GM12878 (cell line): ENCODE measurements around the gene SV2B. TPM values are rescaled to one million over a fixed set of nuclear protein-coding genes. Genes with fewer than 3 reads are reported as not detected.

Experiments
- ATAC-seq: fragments of 200-7000 bp; cut with Tn5 transposase; 3 replicates; pipeline ENCODE4 v1.9.1; 2020; ENCODE audit warnings: mild to moderate bottlenecking, moderate library complexity
- BruUV-seq: library from RNA; stranded (reverse); fragments of 400-500 nt; replicated peaks from 2 replicates; lab custom pipeline; 2021; lab: Mats Ljungman, UMichigan
- CTCF ChIA-PET: fragments of 300-600 bp; sonication (Branson Sonifier 250); formaldehyde crosslinking; extraction: SDS; loops from one replicate; lab custom pipeline; 2021; ENCODE audit warnings: inconsistent platforms; lab: Yijun Ruan, JAX
- POLR2A ChIA-PET: fragments of 350-600 bp; formaldehyde crosslinking; extraction: SDS; loops from one replicate; lab custom pipeline; 2021; ENCODE audit warnings: inconsistent platforms; lab: Charles Lee
- RAD21 ChIA-PET: fragments of 300-600 bp; sonication (Branson Sonifier 250); formaldehyde crosslinking; loops from one replicate; lab custom pipeline; 2023; ENCODE audit warnings: antibody characterized with exemption; ENCODE audit not compliant: unreplicated experiment; lab: Charles Lee
- SMC1A ChIA-PET: fragments of 300-600 bp; sonication (Branson Sonifier 250); formaldehyde crosslinking; loops from one replicate; lab custom pipeline; 2023; ENCODE audit not compliant: unreplicated experiment, uncharacterized antibody; lab: Charles Lee
- DNase-seq: peaks from one replicate; pipeline ENCODE4 v3.0.0-alpha.2; 2011; ENCODE audit warnings: low read depth, low spot score
- FAIRE-seq: peaks from 3 replicates; lab custom pipeline; 2011; peaks lifted over from hg19 to GRCh38; lab: Jason Lieb, UNC
- H2AFZ ChIP-seq: 2 replicates; pipeline ENCODE4 v1.6.0; 2011; ENCODE audit warnings: low read depth, low read length, control low read depth; ENCODE audit not compliant: control insufficient read depth
- H3K27ac ChIP-seq: 2 replicates; pipeline ENCODE4 v1.5.1; 2011; ENCODE audit warnings: control low read depth; ENCODE audit not compliant: control insufficient read depth, insufficient read depth
- H3K27me3 ChIP-seq, 2 experiments: replicated peaks in 1 of 2; 2 replicates each; pipeline versions ENCODE4 v1.6.0 to v1.6.1; 2011; ENCODE audit warnings: low read length in 1 of 2; ENCODE audit not compliant: control insufficient read depth in 2 of 2, insufficient read depth in 2 of 2
- H3K36me3 ChIP-seq, 2 experiments: 2 replicates each; pipeline ENCODE4 v1.5.1; 2011; ENCODE audit warnings: low read length in 1 of 2; ENCODE audit not compliant: control insufficient read depth in 2 of 2, insufficient read depth in 2 of 2
- H3K4me1 ChIP-seq: 2 replicates; pipeline ENCODE4 v1.6.1; 2011; ENCODE audit warnings: mild to moderate bottlenecking, low read length, moderate library complexity, mixed read lengths; ENCODE audit not compliant: control insufficient read depth, insufficient read depth
- H3K4me2 ChIP-seq: 2 replicates; pipeline ENCODE4 v1.6.0; 2011; ENCODE audit warnings: control low read depth; ENCODE audit not compliant: control insufficient read depth, insufficient read depth
- H3K4me3 ChIP-seq: fragments of 200-600 bp; sonication (generic); 2 replicates; pipeline ENCODE4 v1.5.1; 2016
- H3K79me2 ChIP-seq: 2 replicates; pipeline ENCODE4 v1.6.0; 2011; ENCODE audit warnings: low read length; ENCODE audit not compliant: control insufficient read depth, insufficient read depth
- H3K9ac ChIP-seq: 2 replicates; pipeline ENCODE4 v1.8.0; 2011; ENCODE audit warnings: low read length, control low read depth, mixed read lengths; ENCODE audit not compliant: control insufficient read depth, insufficient read depth
- H3K9me3 ChIP-seq: replicated peaks from 3 replicates; pipeline ENCODE4 v1.5.1; 2011; ENCODE audit warnings: mild to moderate bottlenecking, low read length; ENCODE audit not compliant: control insufficient read depth, insufficient read depth
- H4K20me1 ChIP-seq: 2 replicates; pipeline ENCODE4 v1.6.0; 2011; ENCODE audit not compliant: control insufficient read depth, insufficient read depth
- BCL11A ChIP-seq: IDR thresholded peaks from 2 replicates; pipeline ENCODE4 v1.6.1; 2011; ENCODE audit warnings: low read depth, low read length
- CBX5 ChIP-seq: sonication (generic); IDR thresholded peaks from 2 replicates; pipeline ENCODE4 v1.6.1; 2016; ENCODE audit warnings: low read depth, moderate library complexity, mild to moderate bottlenecking, inconsistent platforms
- CUX1 ChIP-seq: IDR thresholded peaks from 2 replicates; pipeline ENCODE4 v1.6.1; 2012; ENCODE audit warnings: improper control_type of control experiment, low read depth, low read length; ENCODE audit not compliant: insufficient replicate concordance
- MEF2A ChIP-seq: IDR thresholded peaks from 2 replicates; pipeline ENCODE4 v1.6.1; 2011; ENCODE audit warnings: low read depth, mild to moderate bottlenecking, low read length, moderate library complexity; ENCODE audit not compliant: insufficient read depth
- REST ChIP-seq: IDR thresholded peaks from 2 replicates; pipeline ENCODE4 v1.6.1; 2012; ENCODE audit warnings: mild to moderate bottlenecking, low read depth, low read length
- SUPT20H ChIP-seq: IDR thresholded peaks from 2 replicates; pipeline ENCODE4 v1.6.1; 2011; ENCODE audit warnings: low read depth, mild to moderate bottlenecking, low read length, moderate library complexity, borderline replicate concordance; ENCODE audit not compliant: control insufficient read depth
- TCF7 ChIP-seq: IDR thresholded peaks from 2 replicates; pipeline ENCODE4 v1.6.1; 2014; ENCODE audit warnings: antibody characterized with exemption, borderline replicate concordance
- ZNF384 ChIP-seq: IDR thresholded peaks from 2 replicates; pipeline ENCODE4 v1.6.1; 2012; ENCODE audit warnings: low read depth, mild to moderate bottlenecking, low read length, improper control_type of control experiment, borderline replicate concordance
- WGBS: methylation state at CpG from one replicate; pipeline ENCODE4 v1.1.6; 2016; ENCODE audit warnings: low lambda C conversion rate; ENCODE audit not compliant: insufficient replicate concordance, insufficient coverage; ENCODE audit errors: missing lambda C conversion rate; 5-methylcytosine and 5-hydroxymethylcytosine counted together
- in situ Hi-C: fragments of 300-500 bp; cut with MboI; formaldehyde crosslinking; loops from 9 replicates; pipeline ENCODE4 v1.14.3; 2018; ENCODE audit warnings: mixed read lengths
- intact Hi-C: fragments of 100-400 bp; cut with micrococcal nuclease; formaldehyde crosslinking; loops from one replicate; pipeline ENCODE4 v1.14.2; 2022; ENCODE audit not compliant: unreplicated experiment
- polyA plus RNA-seq, 11 experiments: library from polyadenylated mRNA; depleted of rRNA in 4 of 11; unstranded in 6 of 11; stranded (reverse) in 5 of 11; fragments of >200 nt; fragmentation: Nextera tagmentation in 4 of 11; fragmentation: Illumina TruSeq in 1 of 11; extraction: Ambion mirVana in 4 of 11; extraction: Trizol in 1 of 11; gene quantifications; 1 replicate in 1 of 11; 2 replicates in 10 of 11; pipeline versions ENCODE4 v1.2.1 to v1.2.3, GENCODE V29; 2011 to 2016; ENCODE audit warnings: inconsistent platforms in 2 of 11, missing spikeins in 2 of 11, low read depth in 1 of 11
- total RNA-seq, 4 experiments: library from RNA; depleted of rRNA in 3 of 4; stranded (reverse); fragments of >200 nt in 3 of 4; fragmentation: Illumina TruSeq in 1 of 4; extraction: Trizol in 1 of 4; gene quantifications; 2 replicates each; pipeline versions ENCODE4 v1.2.1 to v1.2.3, GENCODE V29; 2013 to 2021
- TF ChIP-seq, protein P1 (sequence below): fragments of 450-650 bp; IDR thresholded peaks from 2 replicates; pipeline ENCODE4 v1.6.1; 2014; ENCODE audit warnings: mild to moderate bottlenecking

Gene SV2B
- total and polyA plus RNA-seq, 10 of the 15 experiments (the other 5 are each of a cell fraction or from before 2014, with no cell fraction given) = 0.03 to 1.7 (median 1.3) TPM

DNA sequence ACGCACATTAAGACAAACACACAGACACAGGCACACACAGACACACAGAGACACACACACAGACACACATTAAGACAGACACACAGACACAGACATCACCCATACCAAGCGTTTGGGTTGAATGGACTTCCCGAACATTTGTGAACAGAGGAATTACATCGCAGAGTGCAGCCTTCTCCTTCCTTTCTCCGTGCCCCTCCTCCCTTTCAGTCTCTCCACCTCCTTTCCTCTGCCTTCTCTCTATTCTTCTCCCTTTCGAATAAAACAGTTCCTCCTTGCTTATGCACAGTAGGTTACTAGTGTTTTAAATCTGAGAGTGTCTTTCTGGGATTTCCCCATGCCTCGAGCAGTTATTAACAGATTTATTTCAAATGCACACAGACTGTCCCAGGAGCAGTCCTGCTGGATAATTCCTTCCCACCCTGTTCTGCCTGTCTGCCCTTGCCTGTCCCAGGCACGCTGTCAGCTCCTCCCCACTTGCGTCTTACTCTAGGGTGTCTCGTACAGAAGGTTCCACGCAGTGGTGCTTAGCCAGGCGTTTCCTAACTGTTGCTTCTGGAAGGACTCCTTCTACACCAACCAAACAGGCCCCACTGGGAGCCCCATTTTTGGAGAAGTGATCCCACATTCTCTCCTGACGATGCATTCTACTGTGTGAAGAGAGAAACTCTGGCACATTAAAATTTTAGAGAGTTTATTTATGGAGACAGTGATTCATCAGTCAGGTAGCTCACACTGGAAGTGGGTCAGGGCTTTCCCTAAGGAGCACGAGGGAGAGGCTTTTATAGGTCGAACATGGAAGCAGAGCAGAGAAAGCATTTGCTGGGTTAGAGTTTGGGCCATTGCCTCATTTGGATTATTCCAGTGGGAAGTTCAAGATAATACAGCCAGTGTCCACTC is 163.8 kb downstream of the SV2B start (continued):
- no peak for TF ChIP-seq REST
- no peak for TF ChIP-seq SUPT20H
- no peak for TF ChIP-seq BCL11A

GRCh38 chr15:91264651-91265351 is 164.7 kb downstream of the SV2B start:
- H3K27ac ChIP-seq = no peak overlapping the region
- H4K20me1 ChIP-seq = no peaks in the 10 kb centered on the region
- DNase-seq = no peak
- ATAC-seq = no peak
- POLR2A ChIA-PET = no interaction called here
- H3K36me3 ChIP-seq = no peaks in the 10 kb centered on the region
- peaks cover 0 to 3% of the 10 kb centered on the region in 2 experiments; a peak in 3 of 4 replicates for H3K27me3 ChIP-seq
- no peaks in the 10 kb centered on the region for H3K79me2 ChIP-seq
- SMC1A ChIA-PET = interaction anchor here (0.9 kb wide), 1 partner anchor 18 kb away, joined by 3 read pairs; no protein-coding TSS in a partner anchor
- H3K4me3 ChIP-seq = no peak overlapping the region
- no peaks in the 10 kb centered on the region for H3K4me1 ChIP-seq
- H3K9me3 ChIP-seq = no peaks in the 10 kb centered on the region
- no peak for FAIRE-seq
- RAD21 ChIA-PET = no interaction called here
- BruUV-seq = no TSS peak
- no peak overlapping the region for H3K4me2 ChIP-seq
- 41% methylated on average over 11 of the region's 11 CpGs for WGBS
- in situ Hi-C loops = no loop called here
- H2AFZ ChIP-seq = no peak overlapping the region
- CTCF ChIA-PET = interaction anchor here (0.7 to 1.8 kb wide), 4 partner anchors 11 to 1865 kb away, joined by 3 to 7 read pairs (median 3); no protein-coding TSS in a partner anchor
- no peak overlapping the region for H3K9ac ChIP-seq
- intact Hi-C loops = no loop called here
- TF ChIP-seq MEF2A (no peak), CBX5 (no peak), ZNF384 (no peak), CUX1 (no peak), TCF7 (no peak)
- TF ChIP-seq, protein P1, sequence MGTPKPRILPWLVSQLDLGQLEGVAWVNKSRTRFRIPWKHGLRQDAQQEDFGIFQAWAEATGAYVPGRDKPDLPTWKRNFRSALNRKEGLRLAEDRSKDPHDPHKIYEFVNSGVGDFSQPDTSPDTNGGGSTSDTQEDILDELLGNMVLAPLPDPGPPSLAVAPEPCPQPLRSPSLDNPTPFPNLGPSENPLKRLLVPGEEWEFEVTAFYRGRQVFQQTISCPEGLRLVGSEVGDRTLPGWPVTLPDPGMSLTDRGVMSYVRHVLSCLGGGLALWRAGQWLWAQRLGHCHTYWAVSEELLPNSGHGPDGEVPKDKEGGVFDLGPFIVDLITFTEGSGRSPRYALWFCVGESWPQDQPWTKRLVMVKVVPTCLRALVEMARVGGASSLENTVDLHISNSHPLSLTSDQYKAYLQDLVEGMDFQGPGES = no peak
